K562 (cell line): ENCODE measurements around the gene DOP1B. TPM values are rescaled to one million over a fixed set of nuclear protein-coding genes. Genes with fewer than 3 reads are reported as not detected.
"Not testable (repeated sequence)": the region's sequence is repeated elsewhere in the genome, so short reads cannot be mapped to it uniquely, and the experiment has no call there.

Experiments used
- ATAC-seq: fragments of 200-7000 bp; cut with Tn5 transposase; 3 replicates; pipeline ENCODE4 v1.9.1; 2020; ENCODE audit warnings: moderate library complexity
- BruUV-seq: library from RNA; stranded (reverse); fragments of 400-500 nt; replicated peaks from 2 replicates; lab custom pipeline; 2021; lab: Mats Ljungman, UMichigan
- CTCF ChIA-PET: fragments of 300-600 bp; formaldehyde crosslinking; extraction: SDS; loops from one replicate; lab custom pipeline; 2021; ENCODE audit warnings: low intra/inter-chr PET ratio; lab: Yijun Ruan, JAX
- POLR2A ChIA-PET: fragments of 300-600, 350-650 bp; sonication (Branson Sonifier 250); formaldehyde crosslinking; extraction: SDS; loops from one replicate; lab custom pipeline; 2021; ENCODE audit warnings: antibody characterized with exemption, inconsistent platforms; lab: Yijun Ruan, JAX
- DNase-seq, 4 experiments: peaks; one replicate each; pipeline versions ENCODE4 v3.0.0 to v3.0.0-alpha.2; 2011 to 2018; ENCODE audit warnings: low spot score in 3 of 4, mixed read lengths in 3 of 4; ENCODE audit errors: extremely low read depth in 1 of 4
- FAIRE-seq: peaks from 2 replicates; lab custom pipeline; 2011; peaks lifted over from hg19 to GRCh38; lab: Jason Lieb, UNC
- H2AFZ ChIP-seq: 2 replicates; pipeline ENCODE4 v1.6.0; 2011; ENCODE audit warnings: low read depth, low read length, control low read depth, inconsistent platforms
- H3K27ac ChIP-seq: fragments of 200-600 bp; 3 replicates; pipeline ENCODE4 v1.8.0; 2011; ENCODE audit warnings: low read depth, mild to moderate bottlenecking, control low read depth, inconsistent platforms, low read length, moderate library complexity, mixed read lengths; ENCODE audit errors: extremely low read depth
- H3K27me3 ChIP-seq, 2 experiments: fragments of 300-600 bp in 1 of 2; 2 replicates in 1 of 2; 3 replicates in 1 of 2; pipeline versions ENCODE4 v1.6.0 to v1.8.0; 2011; ENCODE audit warnings: inconsistent platforms in 2 of 2, low read length in 2 of 2, mild to moderate bottlenecking in 1 of 2, mixed read lengths in 1 of 2, moderate library complexity in 1 of 2; ENCODE audit not compliant: control insufficient read depth in 2 of 2, insufficient read depth in 2 of 2
- H3K36me3 ChIP-seq: fragments of 300-600 bp; 3 replicates; pipeline ENCODE4 v1.8.0; 2011; ENCODE audit warnings: mild to moderate bottlenecking, low read length, inconsistent platforms; ENCODE audit not compliant: control insufficient read depth, insufficient read depth
- H3K4me1 ChIP-seq, 2 experiments: fragments of 200-600 bp in 1 of 2; replicated peaks in 1 of 2; 2 replicates in 1 of 2; 3 replicates in 1 of 2; pipeline versions ENCODE4 v1.5.1 to v1.8.0; 2011; ENCODE audit warnings: inconsistent platforms in 2 of 2, low read length in 2 of 2, mild to moderate bottlenecking in 1 of 2, mixed read lengths in 1 of 2, moderate library complexity in 1 of 2; ENCODE audit not compliant: control insufficient read depth in 2 of 2, insufficient read depth in 2 of 2
- H3K4me2 ChIP-seq: 2 replicates; pipeline ENCODE4 v1.6.1; 2011; ENCODE audit warnings: low read length, control low read depth, inconsistent platforms, mixed read lengths; ENCODE audit not compliant: insufficient read depth
- H3K4me3 ChIP-seq: fragments of 200-600 bp; sonication (generic), shearing (Covaris generic); 2 replicates; pipeline ENCODE4 v1.5.1; 2016; ENCODE audit warnings: control low read depth, inconsistent platforms
- H3K79me2 ChIP-seq: fragments of 200-600 bp; 3 replicates; pipeline ENCODE4 v1.8.0; 2011; ENCODE audit warnings: low read length, inconsistent platforms; ENCODE audit not compliant: control insufficient read depth, insufficient read depth
- H3K9ac ChIP-seq, 2 experiments: 2 replicates each; pipeline versions ENCODE4 v1.6.0 to v1.6.1; 2011; ENCODE audit warnings: low read depth in 2 of 2, low read length in 2 of 2, control low read depth in 1 of 2, inconsistent platforms in 1 of 2, mild to moderate bottlenecking in 1 of 2, mixed read lengths in 1 of 2; ENCODE audit not compliant: insufficient read depth in 1 of 2
- H3K9me1 ChIP-seq: one replicate; pipeline ENCODE4 v1.6.0; 2011; ENCODE audit warnings: inconsistent platforms, mild to moderate bottlenecking, low read length, moderate library complexity; ENCODE audit not compliant: control insufficient read depth, insufficient read depth
- H3K9me3 ChIP-seq: replicated peaks from 2 replicates; pipeline ENCODE4 v1.5.1; 2011; ENCODE audit warnings: low read depth, low read length, inconsistent platforms; ENCODE audit not compliant: control insufficient read depth, insufficient read depth
- H4K20me1 ChIP-seq: replicated peaks from 2 replicates; pipeline ENCODE4 v1.6.1; 2011; ENCODE audit warnings: low read length, inconsistent platforms, mixed read lengths; ENCODE audit not compliant: control insufficient read depth, insufficient read depth
- CBX1 ChIP-seq: sonication (generic); IDR thresholded peaks from 2 replicates; pipeline ENCODE4 v1.6.1; 2016; ENCODE audit warnings: antibody characterized with exemption, low read depth, mild to moderate bottlenecking
- DNMT1 ChIP-seq: fragments of 450-650 bp; IDR thresholded peaks from 2 replicates; pipeline ENCODE4 v1.6.1; 2016; ENCODE audit warnings: antibody characterized with exemption, mild to moderate bottlenecking
- ID3 ChIP-seq, 2 experiments: fragments of 250-450 bp in 1 of 2; fragments of 450-650 bp in 1 of 2; sonication (Bioruptor Pico) in 1 of 2; IDR thresholded peaks; 2 replicates each; pipeline versions ENCODE4 v1.6.1 to v1.8.0; 2016 to 2021; ENCODE audit warnings: mild to moderate bottlenecking in 2 of 2, moderate library complexity in 2 of 2, missing compliant biosample characterization in 1 of 2, missing genetic modification characterization in 1 of 2
- NFE2L1 ChIP-seq: fragments of 450-650 bp; IDR thresholded peaks from 2 replicates; pipeline ENCODE4 v1.6.1; 2016; ENCODE audit warnings: missing genetic modification characterization, low read depth, mild to moderate bottlenecking, missing compliant biosample characterization, moderate library complexity, borderline replicate concordance
- NKRF ChIP-seq: fragments of 450-650 bp; IDR thresholded peaks from 2 replicates; pipeline ENCODE4 v1.6.1; 2016; ENCODE audit warnings: borderline replicate concordance
- THRA ChIP-seq: fragments of 450-650 bp; IDR thresholded peaks from 2 replicates; pipeline ENCODE4 v1.6.1; 2017; ENCODE audit warnings: mild to moderate bottlenecking, moderate library complexity
- U2AF1 ChIP-seq: fragments of 200-400 bp; formaldehyde crosslinking; optimal IDR thresholded peaks from 2 replicates; pipeline ENCODE3; 2017; ENCODE audit warnings: mild to moderate bottlenecking, low read depth, low read length, moderate library complexity
- WGBS: fragments of 100-300 bp; shearing (Covaris generic); methylation state at CpG from one replicate; pipeline ENCODE4 v1.1.6; 2016; ENCODE audit warnings: low coverage, mixed read lengths; ENCODE audit not compliant: insufficient coverage; ENCODE audit errors: missing lambda C conversion rate; 5-methylcytosine and 5-hydroxymethylcytosine counted together
- in situ Hi-C: fragments of 300-500 bp; cut with MboI; formaldehyde crosslinking; loops from 4 replicates; pipeline ENCODE4 v1.15.0; 2018; ENCODE audit warnings: inconsistent platforms, mixed read lengths
- intact Hi-C: fragments of 100-400 bp; cut with micrococcal nuclease; formaldehyde crosslinking; loops from 2 replicates; pipeline ENCODE4 v1.14.2; 2022
- polyA plus RNA-seq, 8 experiments: library from polyadenylated mRNA; depleted of rRNA in 4 of 8; stranded (reverse) in 5 of 8; unstranded in 3 of 8; fragments of >200 nt; fragmentation: Nextera tagmentation in 2 of 8; fragmentation: Illumina TruSeq in 1 of 8; extraction: Ambion mirVana in 2 of 8; extraction: Trizol in 1 of 8; gene quantifications; 2 replicates each; pipeline versions ENCODE4 v1.2.1 to v1.2.3, GENCODE V29; 2011 to 2014; ENCODE audit warnings: inconsistent platforms in 1 of 8, missing spikeins in 1 of 8
- total RNA-seq, 7 experiments: library from RNA; depleted of rRNA in 6 of 7; stranded (reverse); fragments of >200 nt in 6 of 7; fragmentation: Illumina TruSeq in 2 of 7; extraction: Trizol in 2 of 7; gene quantifications; 2 replicates each; pipeline versions ENCODE4 v1.2.1 to v1.2.3, GENCODE V29; 2011 to 2021; ENCODE audit warnings: low replicate concordance in 1 of 7

The DOP1B gene
- total and polyA plus RNA-seq, 9 of the 15 experiments (the other 6 are each of a cell fraction or from before 2014, with no cell fraction given) = 0.04 to 2.2 (median 0.68) TPM

GRCh38 chr21:36144233-36144632 is 12.4 kb upstream of the DOP1B start:
- DNase-seq, H3K79me2 ChIP-seq, CTCF ChIA-PET, H3K9me3 ChIP-seq, H3K9me1 ChIP-seq, H3K4me1 ChIP-seq, H4K20me1 ChIP-seq, BruUV-seq, ATAC-seq, H3K36me3 ChIP-seq, H3K4me3 ChIP-seq, FAIRE-seq, H3K27ac ChIP-seq, H3K9ac ChIP-seq, H2AFZ ChIP-seq, H3K4me2 ChIP-seq: not testable (repeated sequence)
- intact Hi-C loops (loop anchor here (5.0 kb wide), 2 partner anchors 243 to 443 kb away; partner anchors contain the start of gene CHAF1B), in situ Hi-C loops (loop anchor here (10.0 kb wide), 1 partner anchor 781 kb away; no protein-coding TSS in a partner anchor)
- POLR2A ChIA-PET = interaction anchor here (0.6 kb wide), 1 partner anchor 206 kb away, joined by 3 read pairs; no protein-coding TSS in a partner anchor
- WGBS = 6% methylated on average over 4 of the region's 6 CpGs
- H3K27me3 ChIP-seq = peaks cover 2 to 27% of the 10 kb centered on the region in 2 experiments; a peak in 2 of 5 replicates

GRCh38 chr21:36145259-36145658 is 11.4 kb upstream of the DOP1B start:
- no peak overlapping the region for H3K9ac ChIP-seq
- H2AFZ ChIP-seq = no peak overlapping the region
- no peak overlapping the region for H3K27ac ChIP-seq
- no TSS peak for BruUV-seq
- ATAC-seq = no peak
- H4K20me1 ChIP-seq = no peaks in the 10 kb centered on the region
- intact Hi-C loops = no loop called here
- H3K4me2 ChIP-seq = no peak overlapping the region
- WGBS = 4% methylated on average over 3 of the region's 3 CpGs
- H3K27me3 ChIP-seq = peaks cover 2 to 21% of the 10 kb centered on the region in 2 experiments; a peak in 2 of 5 replicates
- no peaks in the 10 kb centered on the region for H3K36me3 ChIP-seq
- no peaks in the 10 kb centered on the region for H3K9me3 ChIP-seq
- no peak for FAIRE-seq
- in situ Hi-C loops = loop anchor here (5.0 to 10.0 kb wide), 2 partner anchors 187 to 780 kb away; no protein-coding TSS in a partner anchor
- DNase-seq = no peak
- no peak overlapping the region for H3K4me3 ChIP-seq
- no peaks in the 10 kb centered on the region for H3K79me2 ChIP-seq
- ChIA-PET CTCF (interaction anchor here (0.5 kb wide), 1 partner anchor 183 kb away, joined by 3 read pairs; no protein-coding TSS in a partner anchor), POLR2A (no interaction called here)
- H3K4me1 ChIP-seq = peaks cover 0 to under 1% of the 10 kb centered on the region in 2 experiments; a peak in 3 of 5 replicates
- no peaks in the 10 kb centered on the region for H3K9me1 ChIP-seq
- no peak for TF ChIP-seq DNMT1
- TF ChIP-seq U2AF1 = no peak
- TF ChIP-seq CBX1 = no peak
- TF ChIP-seq ID3 (CRISPR knock-in tag; IDR thresholded peaks at IDR 0.05) = no peak
- TF ChIP-seq ID3 (tag; IDR thresholded peaks at IDR 0.05) = no peak
- no peak for TF ChIP-seq NFE2L1 (tag)
- no peak for TF ChIP-seq THRA
- no peak for TF ChIP-seq NKRF
